ENCODE results near the gene ATP5F1D.
A peak's percentile ranks its signal among the peaks of the same experiment; 100 is the strongest.
"Not testable (repeated sequence)": the region's sequence is repeated elsewhere in the genome, so short reads cannot be mapped to it uniquely, and the experiment has no call there.

Gene ATP5F1D

GRCh38 chr19:1241417-1242095, at the start of gene ATP5F1D:
TSS of gene ATP5F1D (plus strand) at chr19:1241751. CDS start at chr19:1241851, 100 bp downstream.
- peak; percentile 94 for DNase-seq

GRCh38 chr19:1199531-1199930, 42.0 kb upstream of the ATP5F1D start:
- DNase-seq, result no peak

- DNase-seq, result not testable (repeated sequence)
These were observed 40.9 kb upstream of the ATP5F1D start for GRCh38 chr19:1200614-1201013.

GRCh38 chr19:1205114-1206099, 36.1 kb upstream of the ATP5F1D start, which contains the start of gene STK11:
TSS of gene STK11 (plus strand) at chr19:1205778. CDS start at chr19:1206914, 1,136 bp downstream.
- DNase-seq, result peak; percentile 100

- DNase-seq, result peak; percentile 10
These were observed 35.2 kb upstream of the ATP5F1D start for GRCh38 chr19:1206150-1206863.

- peak; percentile 37 for DNase-seq
These were observed 34.6 kb upstream of the ATP5F1D start for GRCh38 chr19:1206864-1207450.

GRCh38 chr19:1208830-1209229, 32.7 kb upstream of the ATP5F1D start:
- not testable (repeated sequence) for DNase-seq

GRCh38 chr19:1210227-1210538, 31.4 kb upstream of the ATP5F1D start:
- DNase-seq, result no peak

GRCh38 chr19:1211494-1212234, 29.9 kb upstream of the ATP5F1D start:
- no peak for DNase-seq

- peak; percentile 52 for DNase-seq
These were observed 27.9 kb upstream of the ATP5F1D start for GRCh38 chr19:1213391-1214286.

- DNase-seq, result no peak
These were observed 27.2 kb upstream of the ATP5F1D start for GRCh38 chr19:1214299-1214861.

GRCh38 chr19:1214862-1215731, 26.5 kb upstream of the ATP5F1D start:
- DNase-seq, result no peak

- no peak for DNase-seq
These were observed 24.8 kb upstream of the ATP5F1D start for GRCh38 chr19:1216756-1217155.

GRCh38 chr19:1217366-1217765, 24.2 kb upstream of the ATP5F1D start:
- DNase-seq, result no peak

- DNase-seq, result no peak
These were observed 22.6 kb upstream of the ATP5F1D start for GRCh38 chr19:1218751-1219567.

- no peak for DNase-seq
These were observed 21.6 kb upstream of the ATP5F1D start for GRCh38 chr19:1219786-1220476.

GRCh38 chr19:1220477-1220930, 21.0 kb upstream of the ATP5F1D start:
- DNase-seq, result no peak
